Choroid plexus epithelial cell (primary cell): Measurements from ENCODE around the gene LPCAT3.

ENCODE experiments used
- DNase-seq: peaks from one replicate; pipeline ENCODE4 v3.0.0-alpha.2; 2010; ENCODE audit warnings: low read depth
- H3K4me3 ChIP-seq: 2 replicates; pipeline ENCODE4 v1.5.1; 2011; ENCODE audit warnings: low read depth, mild to moderate bottlenecking, control low read depth, low read length, moderate library complexity
- TF ChIP-seq, protein P1 (sequence below): conservative IDR thresholded peaks from 2 replicates; pipeline ENCODE4 v1.5.1; 2011; ENCODE audit warnings: low read depth, mild to moderate bottlenecking, control low read depth, inconsistent platforms, low read length, moderate library complexity

The LPCAT3 gene

DNA sequence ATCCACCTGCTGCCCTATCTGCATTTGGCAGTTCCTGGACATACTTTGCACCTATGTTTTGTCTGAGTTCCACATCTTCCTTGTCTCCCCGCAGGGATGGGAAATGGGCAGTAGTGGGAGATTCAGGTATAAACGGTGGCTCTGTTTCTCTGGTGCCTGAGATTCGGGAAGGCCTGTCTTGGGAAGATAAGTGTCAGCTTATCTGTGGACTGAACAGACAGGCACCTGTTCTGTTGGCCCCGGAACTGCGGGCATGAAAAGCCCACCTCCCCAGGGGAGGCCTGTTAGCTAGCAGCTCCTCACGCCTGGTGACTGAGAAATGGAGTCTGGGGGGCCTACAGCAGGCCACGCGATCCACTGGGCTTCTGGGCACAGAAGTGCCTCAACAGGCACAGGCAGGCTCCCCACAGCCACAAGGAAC, 53.7 kb downstream of the LPCAT3 start:
- TF ChIP-seq, protein P1, sequence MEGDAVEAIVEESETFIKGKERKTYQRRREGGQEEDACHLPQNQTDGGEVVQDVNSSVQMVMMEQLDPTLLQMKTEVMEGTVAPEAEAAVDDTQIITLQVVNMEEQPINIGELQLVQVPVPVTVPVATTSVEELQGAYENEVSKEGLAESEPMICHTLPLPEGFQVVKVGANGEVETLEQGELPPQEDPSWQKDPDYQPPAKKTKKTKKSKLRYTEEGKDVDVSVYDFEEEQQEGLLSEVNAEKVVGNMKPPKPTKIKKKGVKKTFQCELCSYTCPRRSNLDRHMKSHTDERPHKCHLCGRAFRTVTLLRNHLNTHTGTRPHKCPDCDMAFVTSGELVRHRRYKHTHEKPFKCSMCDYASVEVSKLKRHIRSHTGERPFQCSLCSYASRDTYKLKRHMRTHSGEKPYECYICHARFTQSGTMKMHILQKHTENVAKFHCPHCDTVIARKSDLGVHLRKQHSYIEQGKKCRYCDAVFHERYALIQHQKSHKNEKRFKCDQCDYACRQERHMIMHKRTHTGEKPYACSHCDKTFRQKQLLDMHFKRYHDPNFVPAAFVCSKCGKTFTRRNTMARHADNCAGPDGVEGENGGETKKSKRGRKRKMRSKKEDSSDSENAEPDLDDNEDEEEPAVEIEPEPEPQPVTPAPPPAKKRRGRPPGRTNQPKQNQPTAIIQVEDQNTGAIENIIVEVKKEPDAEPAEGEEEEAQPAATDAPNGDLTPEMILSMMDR = no peak
- DNase-seq = no peak
- H3K4me3 ChIP-seq = no peak overlapping the region

DNA sequence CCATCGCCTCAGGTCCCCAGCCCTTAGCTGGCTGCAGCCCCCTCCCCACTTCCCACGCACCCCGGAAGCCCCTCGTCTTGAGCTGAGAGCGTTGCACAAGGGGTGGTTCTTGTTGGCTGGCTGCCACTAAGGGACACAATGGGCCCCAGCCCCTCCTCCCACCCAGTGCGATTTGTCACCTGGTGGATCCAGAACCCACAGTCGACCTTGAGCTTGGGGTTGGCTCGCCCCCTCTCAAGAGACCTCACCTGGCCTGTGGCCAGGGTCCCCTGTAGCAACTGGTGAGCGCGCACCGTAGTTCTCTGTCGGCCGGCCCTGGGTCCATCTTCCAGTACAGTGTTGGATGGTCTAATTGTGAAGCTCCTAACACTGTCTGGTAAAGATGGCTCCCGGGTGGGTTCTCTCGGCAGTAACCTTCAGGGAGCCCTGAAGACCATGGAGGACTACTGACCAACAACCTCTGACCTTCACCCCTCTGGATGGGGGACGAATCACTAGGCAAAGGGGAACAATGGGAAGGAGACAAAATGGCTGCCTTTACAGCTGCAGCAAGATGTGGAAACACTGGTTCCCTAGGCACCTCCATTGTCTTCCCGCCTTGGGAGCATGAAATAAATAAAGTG, 54.4 kb downstream of the LPCAT3 start:
- TF ChIP-seq, protein P1 = no peak
- DNase-seq = no peak
- no peak overlapping the region for H3K4me3 ChIP-seq

DNA sequence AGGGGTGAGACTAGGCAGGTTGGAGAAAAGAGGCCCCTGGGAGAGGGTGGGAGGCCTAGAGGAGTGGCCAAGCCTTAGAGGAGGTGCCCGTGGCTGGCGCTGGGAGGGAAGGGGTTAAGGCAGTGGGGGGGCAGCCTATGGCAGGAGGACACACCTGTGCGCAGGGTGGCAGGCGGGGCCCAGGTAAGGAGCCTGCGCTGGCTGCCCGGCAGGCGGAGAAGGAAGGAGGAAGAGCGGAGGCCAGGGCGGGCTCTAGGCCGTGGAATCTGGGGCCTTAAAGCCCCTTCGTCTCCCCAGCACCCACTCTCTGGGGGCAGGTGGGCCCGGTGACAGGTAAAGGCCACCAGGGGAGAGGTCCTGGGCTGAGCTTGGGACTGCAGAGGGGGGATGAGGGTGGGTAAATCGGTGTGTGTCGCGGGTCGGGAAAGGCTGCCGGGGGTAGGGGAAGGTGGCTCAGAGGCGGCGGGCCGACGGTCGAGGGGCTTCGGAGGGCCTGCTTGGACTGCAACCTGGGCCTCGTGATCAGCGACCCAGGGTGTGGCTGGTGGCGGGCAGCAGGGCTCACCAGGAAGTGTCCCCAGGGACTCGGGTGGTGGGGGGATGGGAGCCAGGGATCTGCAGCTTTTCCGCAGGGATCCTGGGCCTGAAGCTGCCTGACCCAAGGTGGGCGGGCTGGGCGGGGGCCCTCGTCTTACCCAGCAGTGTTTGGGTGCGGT, 55.1 kb downstream of the LPCAT3 start:
- DNase-seq = no peak

DNA sequence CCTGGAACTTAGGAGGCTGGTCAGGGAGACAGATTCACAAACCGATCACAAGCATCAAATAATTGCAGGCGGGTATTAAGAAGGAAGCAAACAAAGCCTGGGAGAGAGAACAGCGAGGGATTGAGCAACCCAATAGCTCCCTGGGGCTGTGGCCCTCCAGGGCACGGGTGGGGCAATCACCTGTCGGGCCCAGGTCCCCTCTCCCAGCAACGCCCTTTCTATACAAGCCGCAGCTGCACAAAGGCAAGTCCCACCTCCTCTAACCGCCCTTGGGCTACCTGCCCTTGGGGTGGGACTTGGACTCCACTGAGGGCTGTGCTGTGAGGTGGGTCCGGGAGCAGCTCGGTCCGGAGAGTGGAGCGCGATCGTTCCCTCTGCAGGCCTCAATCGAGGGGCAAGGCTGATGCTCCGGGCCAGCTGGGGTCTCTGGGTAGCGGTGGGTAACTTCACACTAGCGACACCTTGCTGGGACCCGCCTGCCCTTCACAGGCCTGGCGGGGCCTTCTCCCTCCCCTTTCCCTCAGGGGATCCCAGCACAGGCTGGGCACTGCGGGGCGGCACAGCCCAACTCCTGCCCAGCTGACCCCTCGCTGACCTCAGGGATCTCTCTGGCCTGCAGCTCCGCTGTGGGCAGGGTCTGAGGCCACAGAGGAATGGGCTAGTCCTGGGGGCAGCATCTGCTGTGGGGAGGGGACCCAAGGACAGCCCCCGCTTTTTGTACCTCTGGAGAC, 55.8 kb downstream of the LPCAT3 start:
- TF ChIP-seq, protein P1 = no peak
- no peak for DNase-seq
- no peak overlapping the region for H3K4me3 ChIP-seq

More for the DNA sequence above, 55.1 kb downstream of the LPCAT3 start:
- TF ChIP-seq, protein P1 = no peak
- no peak overlapping the region for H3K4me3 ChIP-seq

DNA sequence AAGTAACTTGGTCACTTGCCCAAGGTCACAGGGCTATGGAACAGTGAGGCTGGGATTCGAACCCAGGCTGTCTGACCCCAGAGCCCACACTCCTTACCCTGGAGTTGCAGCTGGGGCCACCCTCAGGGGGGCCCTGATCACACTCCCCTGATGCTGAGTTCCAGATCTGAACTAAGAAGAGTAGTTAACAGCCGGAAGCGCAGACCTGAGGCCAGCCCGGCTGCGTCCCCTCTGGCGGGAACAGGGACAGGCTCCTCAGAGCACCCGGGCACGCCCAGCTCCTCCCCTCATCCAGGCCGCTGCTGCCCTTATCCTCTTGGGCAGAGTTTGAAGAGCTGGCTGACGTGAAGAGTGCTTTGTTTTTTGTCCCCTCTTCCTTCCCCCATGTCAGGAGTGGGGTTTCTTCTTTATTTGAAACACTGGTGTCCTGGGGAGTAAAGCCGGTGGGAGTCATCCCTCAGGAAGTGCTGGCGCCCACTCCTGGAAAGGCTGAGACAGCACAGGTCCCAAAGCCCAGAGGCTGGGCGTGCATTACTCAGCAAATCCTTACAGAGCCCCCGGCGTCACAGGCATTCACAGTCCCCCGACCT, 56.5 kb downstream of the LPCAT3 start:
- peak overlapping the region; percentile 44 for H3K4me3 ChIP-seq
- TF ChIP-seq, protein P1 = peak; percentile 72
- peak; percentile 80 for DNase-seq

DNA sequence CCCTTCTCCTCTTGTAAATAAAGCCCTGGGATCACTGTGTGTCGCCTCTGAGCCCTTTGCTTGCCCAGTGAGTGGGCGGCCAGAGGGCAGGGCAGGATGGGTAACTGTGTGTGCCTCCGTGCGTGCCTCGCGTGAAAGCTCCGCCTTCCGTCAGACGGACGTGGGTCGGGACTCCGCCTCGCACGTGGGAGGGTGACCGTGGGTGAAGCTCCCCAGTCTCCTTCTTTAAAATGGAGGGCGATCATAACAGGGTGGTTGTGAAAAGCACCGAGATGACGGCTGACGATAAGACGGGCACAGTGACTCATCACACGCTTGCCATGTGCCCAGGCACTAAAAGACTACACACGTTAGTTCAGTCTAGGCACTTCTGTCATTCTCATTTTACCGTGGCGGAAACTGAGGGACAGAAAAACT, 57.0 kb downstream of the LPCAT3 start:
- H3K4me3 ChIP-seq = no peak overlapping the region

More for the DNA sequence above, 57.0 kb downstream of the LPCAT3 start:
- TF ChIP-seq, protein P1 = no peak
- DNase-seq = no peak
